H4 (cell line): ENCODE data around the gene NDRG3. TPM values are rescaled to one million over a fixed set of nuclear protein-coding genes. Genes with fewer than 3 reads are reported as not detected.
"Not testable (repeated sequence)": the region's sequence is repeated elsewhere in the genome, so short reads cannot be mapped to it uniquely, and the experiment has no call there.

ENCODE experiments used
- DNase-seq: peaks from one replicate; pipeline ENCODE4 v3.0.0-alpha.2; 2015; ENCODE audit warnings: low spot score
- total RNA-seq: library from RNA; depleted of rRNA; stranded (reverse); fragments of >200 nt; shearing (Covaris generic); gene quantifications from 2 replicates; pipeline ENCODE4 v1.2.3, GENCODE V29; 2014

Gene NDRG3
- total RNA-seq, 1 experiment from 2014 or later = 24.1 TPM

DNA sequence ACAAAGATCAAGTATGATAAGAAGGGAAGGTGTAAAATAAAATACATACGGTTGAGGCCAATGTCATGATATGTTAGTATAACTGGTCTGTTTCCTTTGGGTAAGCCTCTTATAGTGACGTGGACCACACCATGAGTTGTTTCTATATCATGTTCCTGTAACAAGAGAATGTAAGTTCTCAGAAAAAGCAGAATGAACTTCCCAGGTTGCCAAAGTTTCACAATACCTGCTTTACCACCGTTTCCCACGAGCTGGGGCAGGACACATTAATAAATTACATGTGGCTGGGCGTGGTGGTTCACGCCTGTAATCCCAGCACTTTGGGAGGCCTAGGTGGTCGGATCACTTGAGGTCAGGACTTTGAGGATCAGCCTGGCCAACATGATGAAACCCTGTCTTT, 57.3 kb downstream of the NDRG3 start:
- DNase-seq = no peak

GRCh38 chr20:36687850-36688249, 58.0 kb downstream of the NDRG3 start:
- no peak for DNase-seq

- no peak for DNase-seq
Observed at GRCh38 chr20:36686944-36687343, 58.9 kb downstream of the NDRG3 start.

DNA sequence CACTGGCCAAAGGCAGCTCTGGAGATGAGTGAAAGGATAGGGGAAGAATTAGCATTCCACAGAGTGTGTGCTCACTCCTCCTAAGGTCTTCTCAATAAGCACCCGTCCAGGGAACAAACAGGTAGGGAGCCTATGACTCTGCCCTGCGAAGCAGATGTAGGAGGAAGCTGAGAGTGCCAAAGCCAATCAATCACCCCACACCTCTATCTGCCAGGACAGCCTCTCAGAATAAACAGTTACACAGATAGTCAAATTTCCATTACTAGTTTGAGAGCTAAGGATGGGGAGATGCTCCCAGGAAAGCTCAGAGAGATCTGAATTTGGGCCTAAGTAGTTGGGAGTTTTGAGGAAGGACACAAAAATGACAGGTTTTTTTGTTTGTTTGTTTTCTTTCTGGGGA, 59.4 kb downstream of the NDRG3 start:
- no peak for DNase-seq

GRCh38 chr20:36684747-36685146, 61.1 kb downstream of the NDRG3 start:
- DNase-seq = no peak

DNA sequence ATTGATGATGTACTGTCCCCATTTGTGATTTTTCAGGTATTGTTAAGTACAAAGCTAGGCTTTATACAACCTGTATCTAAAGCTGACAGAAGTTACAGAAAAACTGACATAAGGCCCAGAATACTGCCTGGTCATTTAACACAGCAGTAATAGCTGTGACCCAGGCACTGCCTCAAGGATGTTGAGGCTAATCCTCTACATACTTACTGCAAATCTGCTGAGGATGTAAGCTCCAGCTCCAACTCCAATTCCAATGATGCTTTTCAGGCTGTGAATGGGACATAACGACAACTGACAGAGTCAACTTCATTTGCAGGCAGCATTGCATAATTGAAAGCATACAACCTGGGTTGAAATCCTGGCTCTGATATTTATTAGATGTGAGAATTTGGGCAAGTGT, 63.6 kb downstream of the NDRG3 start:
- DNase-seq = no peak

DNA sequence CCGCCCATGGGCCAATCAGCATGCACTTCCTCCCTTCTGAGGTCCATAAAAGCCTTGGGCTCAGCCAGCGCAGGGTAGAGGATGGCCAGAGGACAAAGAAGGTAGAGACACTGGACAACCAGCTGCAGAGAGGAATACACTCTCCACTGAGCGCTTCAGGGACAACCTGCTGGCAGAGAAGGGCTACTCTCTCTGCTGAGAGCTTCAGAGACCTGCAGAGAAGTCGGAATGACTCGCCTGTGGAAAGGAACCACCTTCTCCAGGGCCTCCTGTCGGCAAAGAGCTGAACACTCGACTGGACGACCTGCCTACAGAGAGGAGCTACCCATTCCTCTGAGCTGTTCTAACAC, 68.5 kb downstream of the NDRG3 start:
- DNase-seq = no peak

DNA sequence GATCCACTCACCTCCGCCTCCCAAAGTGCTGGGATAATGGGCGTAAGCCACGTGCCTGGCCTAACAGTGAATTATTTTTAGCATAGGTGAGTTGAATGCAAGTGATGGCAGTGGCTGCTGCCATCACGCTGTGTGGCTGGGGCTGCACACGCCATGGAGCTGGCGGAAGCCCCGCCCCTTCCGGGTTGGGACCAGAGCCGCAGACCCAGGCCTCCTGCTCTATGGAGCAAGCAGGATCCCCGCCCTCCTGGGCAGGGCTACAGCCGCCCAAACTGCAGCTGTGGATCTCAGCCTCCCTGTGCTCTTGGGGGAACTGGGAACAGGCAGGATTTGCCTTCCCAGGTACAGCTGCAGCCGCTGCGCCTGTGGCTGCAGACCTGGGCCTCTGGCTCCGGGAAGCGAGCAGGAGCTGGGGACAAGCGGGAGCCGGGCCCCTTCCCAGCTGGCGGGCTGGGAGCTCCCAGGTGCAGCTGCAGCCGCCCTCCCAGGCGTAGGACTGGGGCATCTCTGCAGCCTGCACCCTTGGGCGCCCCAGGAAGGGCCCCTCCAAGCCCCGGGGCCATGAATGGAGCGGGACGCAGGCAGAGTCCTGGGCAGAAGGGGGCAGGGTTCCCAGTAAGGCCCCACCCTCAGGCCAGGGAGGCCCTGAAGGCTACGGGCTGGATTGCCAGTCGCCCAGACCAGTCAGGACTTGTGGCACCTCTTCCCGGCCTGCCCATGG, 69.0 kb downstream of the NDRG3 start:
- DNase-seq = no peak

- not testable (repeated sequence) for DNase-seq
Observed at GRCh38 chr20:36675545-36675944, 70.3 kb downstream of the NDRG3 start.

DNA sequence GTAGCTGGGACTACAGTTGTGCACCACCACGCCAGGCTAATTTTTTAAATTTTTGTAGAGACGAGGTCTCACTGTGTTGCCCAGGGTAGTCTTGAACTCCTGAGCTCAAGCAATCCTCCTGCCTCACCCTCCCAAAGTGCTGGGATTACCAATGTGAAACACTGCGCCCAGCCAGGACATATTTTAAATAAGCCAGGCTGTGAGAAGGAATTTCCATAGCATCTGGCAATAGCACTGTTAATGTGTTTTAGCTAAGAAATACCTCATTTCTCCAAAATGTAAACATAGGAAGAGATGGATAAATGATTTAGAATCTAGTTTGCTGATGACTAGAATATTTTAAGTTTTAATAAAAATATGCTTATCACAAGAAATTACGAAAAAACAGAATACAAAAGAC, 72.9 kb downstream of the NDRG3 start:
- DNase-seq = no peak

GRCh38 chr20:36670665-36671357, 75.1 kb downstream of the NDRG3 start:
- DNase-seq = no peak

DNA sequence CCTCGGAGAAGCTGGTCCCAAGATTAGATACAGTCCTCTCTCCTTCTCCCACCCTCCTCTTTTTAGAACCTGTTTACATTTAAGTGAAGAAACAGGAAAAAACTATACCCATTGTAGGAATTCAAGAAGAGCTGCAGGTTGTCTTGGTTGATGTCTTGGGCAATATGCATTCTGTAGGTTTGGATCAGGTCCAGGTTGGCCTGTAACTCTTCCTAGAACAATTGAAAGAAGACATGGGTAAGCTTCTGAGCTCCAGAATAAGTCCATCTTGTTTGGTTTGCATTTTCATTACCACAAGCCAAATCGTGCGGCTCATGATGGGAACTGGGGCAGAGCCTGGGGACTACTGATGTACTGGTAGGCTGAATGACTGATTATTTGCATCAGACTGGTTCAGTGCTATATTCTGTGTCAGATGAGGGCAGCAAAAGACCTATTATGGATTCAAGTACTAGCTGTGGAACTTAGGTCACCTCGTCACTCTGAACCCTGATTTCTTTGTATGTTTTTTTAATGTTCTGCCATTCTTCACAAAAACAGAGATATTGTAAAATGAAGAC, 79.6 kb downstream of the NDRG3 start:
- no peak for DNase-seq

GRCh38 chr20:36663031-36663430, 82.9 kb downstream of the NDRG3 start:
- no peak for DNase-seq

GRCh38 chr20:36658300-36658699, 87.6 kb downstream of the NDRG3 start:
- no peak for DNase-seq

- DNase-seq = no peak
Observed at GRCh38 chr20:36656733-36657132, 89.2 kb downstream of the NDRG3 start.

DNA sequence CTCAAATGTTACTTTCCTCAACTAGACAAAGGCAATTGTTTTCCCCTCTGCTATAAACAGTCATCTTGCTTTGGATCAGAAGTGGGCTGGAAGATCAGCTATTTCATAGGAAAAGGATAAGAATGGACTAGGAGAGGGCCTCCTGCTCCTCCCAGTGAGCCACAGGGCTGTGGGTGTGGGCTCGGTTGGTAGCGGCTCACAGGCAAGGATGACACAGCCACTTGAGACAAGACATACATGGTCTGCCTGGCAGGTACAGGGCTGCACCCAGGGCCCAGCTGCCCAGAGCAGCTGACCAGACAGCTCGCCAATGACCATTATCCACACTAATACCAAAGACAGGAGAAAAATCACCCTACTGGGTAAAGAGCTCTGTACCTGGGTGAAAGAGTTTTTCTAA, 90.9 kb downstream of the NDRG3 start:
- no peak for DNase-seq

- DNase-seq = no peak
Observed at GRCh38 chr20:36654506-36654905, 91.4 kb downstream of the NDRG3 start.

GRCh38 chr20:36653456-36653855, 92.4 kb downstream of the NDRG3 start:
- DNase-seq = no peak

GRCh38 chr20:36647196-36648121, 98.4 kb downstream of the NDRG3 start:
- no peak for DNase-seq

DNA sequence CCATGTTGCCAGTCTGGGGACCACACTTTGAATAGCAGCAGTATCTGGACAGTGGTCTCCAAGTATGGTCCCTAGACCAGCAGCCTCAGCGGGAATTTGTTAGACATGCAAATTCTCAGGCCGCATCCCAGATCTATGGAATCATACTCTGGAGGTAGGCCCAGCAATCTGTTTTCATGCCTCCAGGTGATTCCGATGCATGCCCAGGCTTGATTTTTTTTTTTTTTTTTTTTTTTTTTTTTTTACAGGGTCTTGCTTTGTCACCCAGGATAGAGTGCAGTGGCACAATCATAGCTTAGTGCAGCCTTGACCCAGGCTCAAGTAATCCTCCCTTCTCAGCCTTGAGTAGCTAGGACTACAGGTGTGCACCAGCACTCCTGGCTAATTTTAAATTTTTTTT, 99.2 kb downstream of the NDRG3 start:
- DNase-seq = no peak

GRCh38 chr20:36645998-36646397, 99.9 kb downstream of the NDRG3 start, which contains the start of gene SLA2:
Gene SLA2, minus strand, starts transcription at chr20:36646196. Its CDS starts 4,861 bp downstream, at chr20:36641335.
- no peak for DNase-seq

GRCh38 chr20:36645353-36645752, 100.5 kb downstream of the NDRG3 start:
- DNase-seq = no peak
